Caco-2 (cell line): ENCODE measurements around the gene VAV2. TPM values are rescaled to one million over a fixed set of nuclear protein-coding genes. Genes with fewer than 3 reads are reported as not detected.

Experiments
- BruUV-seq: library from RNA; stranded (reverse); fragments of 400-500 nt; replicated peaks from 2 replicates; lab custom pipeline; 2021; lab: Mats Ljungman, UMichigan
- CTCF ChIA-PET: fragments of 300-600 bp; sonication (Branson Sonifier 250); formaldehyde crosslinking; loops from one replicate; lab custom pipeline; 2022; ENCODE audit warnings: antibody characterized with exemption; lab: Charles Lee
- POLR2A ChIA-PET: fragments of 300-600 bp; sonication (Branson Sonifier 250); formaldehyde crosslinking; loops from one replicate; lab custom pipeline; 2022; ENCODE audit warnings: antibody characterized with exemption; lab: Charles Lee
- DNase-seq, 2 experiments: peaks; one replicate each; pipeline versions ENCODE4 v3.0.0 to v3.0.0-alpha.2; 2020 to 2022
- H3K27me3 ChIP-seq: replicated peaks from 2 replicates; pipeline ENCODE4 v1.6.0; 2011; ENCODE audit warnings: low read length; ENCODE audit not compliant: control insufficient read depth, insufficient read depth
- H3K36me3 ChIP-seq: 2 replicates; pipeline ENCODE4 v1.5.1; 2011; ENCODE audit warnings: low read length; ENCODE audit not compliant: control insufficient read depth, insufficient read depth
- H3K4me1 ChIP-seq: fragments of 250-450 bp; sonication (Bioruptor Pico); 2 replicates; pipeline ENCODE4 v1.5.1; 2020; ENCODE audit warnings: mild to moderate bottlenecking
- H3K4me3 ChIP-seq: 2 replicates; pipeline ENCODE4 v1.5.1; 2011; ENCODE audit warnings: low read depth, mild to moderate bottlenecking, control low read depth, low read length
- H3K9me3 ChIP-seq: fragments of 250-450 bp; sonication (Bioruptor Pico); 2 replicates; pipeline ENCODE4 v1.5.1; 2020; ENCODE audit warnings: mild to moderate bottlenecking, moderate library complexity
- H3K27ac Mint-ChIP-seq: one replicate; pipeline ENCODE4 v1.8.0; 2022; ENCODE audit warnings: mixed read lengths; ENCODE audit not compliant: unreplicated experiment
- H3K27me3 Mint-ChIP-seq: one replicate; pipeline ENCODE4 v1.8.0; 2022; ENCODE audit warnings: mixed read lengths; ENCODE audit not compliant: insufficient read depth, unreplicated experiment
- H3K36me3 Mint-ChIP-seq: one replicate; pipeline ENCODE4 v1.8.0; 2022; ENCODE audit warnings: mild to moderate bottlenecking, mixed read lengths; ENCODE audit not compliant: insufficient read depth, unreplicated experiment
- H3K4me1 Mint-ChIP-seq: one replicate; pipeline ENCODE4 v1.8.0; 2022; ENCODE audit warnings: low read depth, mixed read lengths; ENCODE audit not compliant: unreplicated experiment
- H3K4me3 Mint-ChIP-seq: one replicate; pipeline ENCODE4 v1.8.0; 2022; ENCODE audit warnings: mild to moderate bottlenecking, moderate library complexity, mixed read lengths; ENCODE audit not compliant: unreplicated experiment
- H3K9me3 Mint-ChIP-seq: one replicate; pipeline ENCODE4 v1.8.0; 2022; ENCODE audit warnings: mixed read lengths; ENCODE audit not compliant: unreplicated experiment
- intact Hi-C: fragments of 100-400 bp; cut with micrococcal nuclease; formaldehyde crosslinking; loops from one replicate; pipeline ENCODE4 v1.10.0; 2022; ENCODE audit not compliant: unreplicated experiment
- total RNA-seq: library from RNA; stranded (reverse); gene quantifications from 2 replicates; pipeline ENCODE4 v1.2.3, GENCODE V29; 2022
- TF ChIP-seq, protein P1 (sequence below), 2 experiments: fragments of 200-600 bp in 1 of 2; IDR thresholded peaks; 1 replicate in 1 of 2; 2 replicates in 1 of 2; pipeline versions ENCODE4 v1.5.1 to v1.8.0; 2011 to 2022; ENCODE audit warnings: antibody characterized with exemption in 1 of 2, control low read depth in 1 of 2, inconsistent platforms in 1 of 2, low read depth in 1 of 2, low read length in 1 of 2, mild to moderate bottlenecking in 1 of 2, moderate library complexity in 1 of 2; ENCODE audit not compliant: insufficient read depth in 1 of 2, severe bottlenecking in 1 of 2, unreplicated experiment in 1 of 2

VAV2 gene
- total RNA-seq, 1 experiment from 2014 or later: 55.3 TPM

DNA sequence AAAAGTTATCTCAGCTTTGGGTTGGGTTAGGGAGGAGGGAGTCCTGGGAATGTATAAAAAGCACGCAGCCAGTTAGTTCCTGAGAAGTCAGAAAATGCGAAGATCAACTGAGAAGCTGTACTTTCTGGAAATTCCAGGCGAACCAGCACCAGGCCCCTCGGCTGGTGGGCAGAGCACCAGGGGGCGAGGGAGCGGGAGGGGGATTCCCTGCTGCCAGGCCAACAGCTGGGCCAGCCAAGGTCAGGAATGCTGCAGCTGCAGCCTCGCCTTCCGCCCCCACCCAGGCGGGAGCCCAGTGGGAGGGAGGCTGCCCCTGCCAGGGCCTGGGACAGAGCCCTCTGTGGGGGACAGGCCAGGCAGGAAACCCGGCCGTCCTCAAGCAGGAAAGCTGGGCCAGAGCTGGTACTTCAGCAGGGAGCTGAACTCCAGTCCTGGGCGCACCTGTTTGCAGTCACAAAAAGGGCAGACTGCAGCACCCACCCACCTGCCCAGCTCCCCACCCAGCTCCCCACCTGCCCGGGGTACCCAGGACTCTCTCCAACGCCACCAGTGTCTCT, 35.5 kb downstream of the VAV2 start:
- H3K4me1 ChIP-seq: peaks cover 18% of the 10 kb centered on the region; the same call in 1 of the 2 replicates
- no TSS peak for BruUV-seq
- Mint-ChIP-seq H3K9me3 (no peaks in the 10 kb centered on the region), H3K4me1 (peaks cover 14% of the 10 kb centered on the region), H3K4me3 (no peak overlapping the region), H3K27ac (peak overlapping the region; percentile 64), H3K36me3 (peaks cover 11% of the 10 kb centered on the region), H3K27me3 (no peaks in the 10 kb centered on the region)
- H3K36me3 ChIP-seq: no peaks in the 10 kb centered on the region; the same call in 1 of the 2 replicates
- CTCF ChIA-PET: interaction anchor here (0.6 kb wide), 3 partner anchors 11 to 143 kb away, joined by 4 to 9 read pairs (median 4); no protein-coding TSS in a partner anchor
- no peaks in the 10 kb centered on the region for H3K27me3 ChIP-seq
- TF ChIP-seq, protein P1, sequence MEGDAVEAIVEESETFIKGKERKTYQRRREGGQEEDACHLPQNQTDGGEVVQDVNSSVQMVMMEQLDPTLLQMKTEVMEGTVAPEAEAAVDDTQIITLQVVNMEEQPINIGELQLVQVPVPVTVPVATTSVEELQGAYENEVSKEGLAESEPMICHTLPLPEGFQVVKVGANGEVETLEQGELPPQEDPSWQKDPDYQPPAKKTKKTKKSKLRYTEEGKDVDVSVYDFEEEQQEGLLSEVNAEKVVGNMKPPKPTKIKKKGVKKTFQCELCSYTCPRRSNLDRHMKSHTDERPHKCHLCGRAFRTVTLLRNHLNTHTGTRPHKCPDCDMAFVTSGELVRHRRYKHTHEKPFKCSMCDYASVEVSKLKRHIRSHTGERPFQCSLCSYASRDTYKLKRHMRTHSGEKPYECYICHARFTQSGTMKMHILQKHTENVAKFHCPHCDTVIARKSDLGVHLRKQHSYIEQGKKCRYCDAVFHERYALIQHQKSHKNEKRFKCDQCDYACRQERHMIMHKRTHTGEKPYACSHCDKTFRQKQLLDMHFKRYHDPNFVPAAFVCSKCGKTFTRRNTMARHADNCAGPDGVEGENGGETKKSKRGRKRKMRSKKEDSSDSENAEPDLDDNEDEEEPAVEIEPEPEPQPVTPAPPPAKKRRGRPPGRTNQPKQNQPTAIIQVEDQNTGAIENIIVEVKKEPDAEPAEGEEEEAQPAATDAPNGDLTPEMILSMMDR (IDR thresholded peaks at IDR 0.05; ENCODE audit: insufficient read depth in 1 of 2, low read depth in 1 of 2, low read length in 1 of 2, severe bottlenecking in 1 of 2, unreplicated experiment in 1 of 2): no peak
- intact Hi-C loops: no loop called here
- POLR2A ChIA-PET: no interaction called here
- no peak overlapping the region for H3K4me3 ChIP-seq
- H3K9me3 ChIP-seq: no peaks in the 10 kb centered on the region
- no peak for DNase-seq

DNA sequence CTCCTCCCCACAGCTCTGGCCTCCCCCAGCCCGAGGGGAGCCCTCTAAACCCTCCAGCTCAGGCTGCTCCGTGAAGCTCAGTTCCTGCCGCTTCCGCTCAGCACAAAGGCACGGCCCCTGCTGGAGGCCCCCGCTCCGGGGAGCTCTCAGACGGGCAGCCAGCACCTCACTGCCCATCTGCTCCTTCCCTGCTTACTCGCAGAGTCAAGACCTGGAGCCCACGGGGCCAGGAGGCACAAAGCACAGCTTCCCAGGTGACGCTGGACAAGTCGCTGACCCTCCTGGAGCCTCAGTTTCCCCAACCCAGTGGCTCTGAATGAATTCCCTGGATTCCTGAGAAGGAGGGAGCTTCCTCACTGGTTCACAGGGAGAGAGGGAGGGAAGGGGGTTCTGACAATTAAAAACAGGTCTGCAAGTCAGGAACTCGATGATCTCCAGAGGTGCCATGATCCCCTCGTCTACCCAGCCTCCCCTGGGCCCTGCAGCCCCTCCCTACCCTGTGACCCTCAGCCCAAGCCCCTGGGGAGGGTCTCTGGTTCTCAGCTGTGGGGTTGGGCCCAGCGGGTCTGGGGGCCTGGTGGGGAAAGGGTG, 36.2 kb downstream of the VAV2 start:
- POLR2A ChIA-PET: no interaction called here
- Histone ChIP-seq H3K27me3 (no peaks in the 10 kb centered on the region), H3K36me3 (no peaks in the 10 kb centered on the region; the same call in 1 of the 2 replicates), H3K4me3 (no peak overlapping the region), H3K9me3 (no peaks in the 10 kb centered on the region), H3K4me1 (peaks cover 14% of the 10 kb centered on the region; the same call in 1 of the 2 replicates)
- intact Hi-C loops: no loop called here
- Mint-ChIP-seq H3K27ac (no peak overlapping the region), H3K4me3 (no peak overlapping the region), H3K9me3 (no peaks in the 10 kb centered on the region), H3K36me3 (peaks cover 11% of the 10 kb centered on the region), H3K4me1 (peaks cover 14% of the 10 kb centered on the region), H3K27me3 (no peaks in the 10 kb centered on the region)
- TF ChIP-seq, protein P1 (IDR thresholded peaks at IDR 0.05; ENCODE audit: insufficient read depth in 1 of 2, low read depth in 1 of 2, low read length in 1 of 2, severe bottlenecking in 1 of 2, unreplicated experiment in 1 of 2): no peak
- CTCF ChIA-PET: interaction anchor here (0.6 kb wide), 1 partner anchor 12 kb away, joined by 9 read pairs; no protein-coding TSS in a partner anchor
- no peak for DNase-seq
- BruUV-seq: no TSS peak

DNA sequence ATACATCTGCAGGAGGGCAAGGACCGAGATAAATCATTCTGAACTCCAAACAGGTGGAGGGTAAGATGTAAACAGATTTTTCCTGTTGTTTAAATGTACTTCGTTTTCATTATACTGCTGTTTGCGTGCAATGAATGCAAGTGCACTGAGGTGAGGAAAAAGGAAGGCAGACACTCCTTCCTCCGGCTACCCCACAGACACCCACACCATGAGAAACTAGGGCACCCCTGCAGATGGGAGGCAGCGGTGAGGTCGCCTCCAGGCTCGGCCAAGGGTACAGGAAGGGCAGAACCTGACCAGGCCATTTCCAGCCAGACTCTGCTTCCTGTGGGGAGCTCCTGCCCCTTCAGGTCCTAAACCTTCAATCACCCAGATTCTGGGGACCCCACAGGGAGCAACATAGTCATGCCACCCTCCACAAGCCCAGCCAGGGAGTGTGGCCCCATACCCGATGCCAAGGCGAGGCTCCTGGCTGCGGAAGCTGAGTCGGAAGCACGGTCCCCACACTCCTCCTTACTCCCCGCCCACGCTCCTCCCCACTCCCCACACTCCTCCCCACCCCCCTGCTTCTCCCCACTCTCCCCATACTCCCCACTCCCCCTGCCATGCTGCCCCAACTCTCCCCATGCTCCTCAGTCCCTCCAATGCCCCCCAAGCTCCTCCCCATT, 37.1 kb downstream of the VAV2 start:
- no peaks in the 10 kb centered on the region for H3K9me3 ChIP-seq
- no peak overlapping the region for H3K4me3 ChIP-seq
- H3K27me3 ChIP-seq: no peaks in the 10 kb centered on the region
- DNase-seq: no peak
- peaks cover 11% of the 10 kb centered on the region for H3K36me3 Mint-ChIP-seq
- POLR2A ChIA-PET: no interaction called here
- intact Hi-C loops: no loop called here
- H3K36me3 ChIP-seq: no peaks in the 10 kb centered on the region; the same call in 1 of the 2 replicates
- CTCF ChIA-PET: no interaction called here
- H3K9me3 Mint-ChIP-seq: no peaks in the 10 kb centered on the region
- no peak overlapping the region for H3K4me3 Mint-ChIP-seq
- no peak overlapping the region for H3K27ac Mint-ChIP-seq
- BruUV-seq: no TSS peak
- 0 out of 2 replicates have a peak, but pooled peaks cover 11% of the 10 kb centered on the region for H3K4me1 ChIP-seq
- TF ChIP-seq, protein P1 (IDR thresholded peaks at IDR 0.05; ENCODE audit: insufficient read depth in 1 of 2, low read depth in 1 of 2, low read length in 1 of 2, severe bottlenecking in 1 of 2, unreplicated experiment in 1 of 2): no peak
- peaks cover 7% of the 10 kb centered on the region for H3K4me1 Mint-ChIP-seq
- no peaks in the 10 kb centered on the region for H3K27me3 Mint-ChIP-seq
